Activated T-helper 2 cell treated with anti-CD3 and anti-CD28 coated beads, Interferon-gamma antibody, Interleukin-2, Interleukin-4, amounts not matched to agents 10 μg/mL and 5 μg/mL and 100 μg/mL, durations not matched to agents 14 hours and 24 hours and 36 hours (primary cell): ENCODE results near the gene ATXN7. TPM values are rescaled to one million over a fixed set of nuclear protein-coding genes. Genes with fewer than 3 reads are reported as not detected.

Experiments used
- DNase-seq: peaks from one replicate; pipeline ENCODE4 v3.0.0; 2021; ENCODE audit warnings: low spot score
- H3K27ac Mint-ChIP-seq: one replicate; pipeline ENCODE4 v1.8.0; 2021; ENCODE audit warnings: mixed read lengths
- H3K27me3 Mint-ChIP-seq: one replicate; pipeline ENCODE4 v1.8.0; 2021; ENCODE audit warnings: low read depth, mixed read lengths
- H3K36me3 Mint-ChIP-seq: one replicate; pipeline ENCODE4 v1.8.0; 2021; ENCODE audit warnings: low read depth, mixed read lengths
- H3K4me1 Mint-ChIP-seq: one replicate; pipeline ENCODE4 v1.8.0; 2021; ENCODE audit warnings: low read depth, mixed read lengths
- H3K4me3 Mint-ChIP-seq: one replicate; pipeline ENCODE4 v1.8.0; 2021; ENCODE audit warnings: low read depth, mild to moderate bottlenecking, moderate library complexity, mixed read lengths
- H3K9me3 Mint-ChIP-seq: one replicate; pipeline ENCODE4 v1.8.0; 2021; ENCODE audit warnings: mixed read lengths
- intact Hi-C: fragments of 100-400 bp; cut with micrococcal nuclease; formaldehyde crosslinking; loops from one replicate; pipeline ENCODE4 v1.15.1; 2023
- total RNA-seq: library from RNA; stranded (reverse); gene quantifications from 2 replicates; pipeline ENCODE4 v1.2.3, GENCODE V29; 2022

The ATXN7 gene
- total RNA-seq, 1 donor from 2014 or later: 42.8 TPM

DNA sequence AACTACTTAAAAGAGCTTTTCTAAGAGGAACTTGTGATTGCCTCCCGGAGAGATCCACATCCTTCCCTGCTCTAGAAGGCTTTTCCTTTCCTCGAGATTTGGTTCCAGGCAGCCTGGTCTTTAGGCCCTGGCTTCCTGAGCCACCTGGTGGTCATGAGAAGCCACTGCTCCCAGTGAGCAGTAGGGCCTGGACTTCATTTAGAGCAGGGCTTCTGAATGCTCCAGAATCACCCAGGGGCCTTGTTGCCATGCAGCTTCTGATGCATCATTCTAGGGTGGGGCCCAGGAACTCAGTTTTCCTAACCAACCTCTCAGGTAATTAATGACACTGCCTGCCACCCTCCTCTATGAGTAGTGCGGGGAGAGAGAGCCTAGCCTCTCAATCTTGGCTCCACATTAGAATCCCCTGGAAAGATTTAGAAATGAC, 130.0 kb downstream of the ATXN7 start:
- H3K4me3 Mint-ChIP-seq: no peak overlapping the region
- H3K27ac Mint-ChIP-seq: no peak overlapping the region
- no peaks in the 10 kb centered on the region for H3K9me3 Mint-ChIP-seq
- intact Hi-C loops: loop anchor here (1.0 to 2.0 kb wide), 2 partner anchors 15 to 31 kb away; no protein-coding TSS in a partner anchor
- no peaks in the 10 kb centered on the region for H3K27me3 Mint-ChIP-seq
- peak; percentile 20 for DNase-seq
- H3K36me3 Mint-ChIP-seq: peaks cover 85% of the 10 kb centered on the region
- peaks cover 8% of the 10 kb centered on the region for H3K4me1 Mint-ChIP-seq

DNA sequence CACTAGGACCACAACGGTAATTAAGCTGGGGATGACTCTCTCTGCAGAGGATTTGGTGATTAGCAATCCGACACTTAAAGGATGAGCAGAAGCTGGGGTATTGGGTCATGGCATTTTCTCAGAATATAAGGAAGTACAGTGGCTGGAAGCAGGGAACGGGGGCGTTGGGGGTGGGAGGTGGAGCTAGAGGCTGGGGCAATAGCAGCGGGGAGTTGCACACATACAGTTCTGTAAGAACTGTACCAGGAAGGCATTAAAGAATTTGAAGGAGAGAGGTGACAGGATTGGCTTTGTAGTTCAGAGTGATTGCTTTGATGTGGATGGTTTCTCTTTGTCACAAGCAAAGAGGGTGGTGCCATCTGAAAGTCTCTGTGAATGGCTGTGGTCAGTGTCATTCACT, 131.4 kb downstream of the ATXN7 start:
- H3K4me3 Mint-ChIP-seq: no peak overlapping the region
- no peaks in the 10 kb centered on the region for H3K9me3 Mint-ChIP-seq
- H3K27ac Mint-ChIP-seq: peak overlapping the region; percentile 16
- peaks cover 82% of the 10 kb centered on the region for H3K36me3 Mint-ChIP-seq
- H3K27me3 Mint-ChIP-seq: no peaks in the 10 kb centered on the region
- no peak for DNase-seq
- peaks cover 8% of the 10 kb centered on the region for H3K4me1 Mint-ChIP-seq
- intact Hi-C loops: no loop called here

DNA sequence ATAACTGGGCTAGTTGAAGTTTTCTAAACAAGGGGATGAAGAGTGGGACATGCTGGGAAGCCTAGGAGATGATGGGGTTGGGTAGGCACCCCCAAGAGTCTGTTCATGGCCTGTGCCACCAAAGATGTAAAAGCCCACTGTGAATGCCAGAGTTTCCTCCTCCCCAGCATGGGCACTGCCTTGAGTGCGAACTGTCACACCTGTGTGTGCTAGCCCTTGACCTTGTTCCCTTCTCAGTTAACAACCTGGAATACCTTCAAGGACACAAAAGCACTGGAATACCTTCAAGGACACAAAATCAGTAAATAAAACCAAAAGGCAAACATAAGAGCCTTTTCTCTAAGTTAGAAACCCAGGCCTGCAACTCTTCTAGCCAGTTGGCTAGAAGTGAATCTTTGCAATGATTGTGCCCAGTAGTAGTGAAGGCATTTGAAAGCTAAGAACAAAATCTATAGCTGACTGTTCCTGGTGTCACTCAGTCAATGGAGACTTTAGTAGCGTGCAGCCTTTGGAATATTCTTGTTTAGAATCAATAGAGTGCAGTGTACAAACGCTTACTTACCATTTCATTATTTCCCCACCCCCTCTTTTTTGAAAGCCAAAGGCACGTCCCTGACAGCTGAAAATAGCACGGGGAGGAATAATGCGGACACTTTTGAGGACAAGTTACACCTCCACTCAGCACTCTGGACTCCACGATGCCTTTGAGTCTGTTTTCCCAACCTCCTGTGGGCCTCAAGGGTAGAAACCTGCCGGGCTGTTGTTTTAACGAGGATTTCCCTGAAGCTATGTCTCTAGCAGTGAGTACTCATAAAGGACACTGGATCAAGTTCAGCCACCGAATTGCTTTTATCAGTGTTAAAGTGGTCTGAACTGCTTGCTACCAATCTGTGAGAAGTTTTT, 135.4 kb downstream of the ATXN7 start:
- Mint-ChIP-seq H3K27me3 (no peaks in the 10 kb centered on the region), H3K9me3 (no peaks in the 10 kb centered on the region), H3K36me3 (peaks cover 71% of the 10 kb centered on the region), H3K27ac (no peak overlapping the region), H3K4me3 (no peak overlapping the region), H3K4me1 (peaks cover 1% of the 10 kb centered on the region)
- DNase-seq: no peak
- intact Hi-C loops: no loop called here

DNA sequence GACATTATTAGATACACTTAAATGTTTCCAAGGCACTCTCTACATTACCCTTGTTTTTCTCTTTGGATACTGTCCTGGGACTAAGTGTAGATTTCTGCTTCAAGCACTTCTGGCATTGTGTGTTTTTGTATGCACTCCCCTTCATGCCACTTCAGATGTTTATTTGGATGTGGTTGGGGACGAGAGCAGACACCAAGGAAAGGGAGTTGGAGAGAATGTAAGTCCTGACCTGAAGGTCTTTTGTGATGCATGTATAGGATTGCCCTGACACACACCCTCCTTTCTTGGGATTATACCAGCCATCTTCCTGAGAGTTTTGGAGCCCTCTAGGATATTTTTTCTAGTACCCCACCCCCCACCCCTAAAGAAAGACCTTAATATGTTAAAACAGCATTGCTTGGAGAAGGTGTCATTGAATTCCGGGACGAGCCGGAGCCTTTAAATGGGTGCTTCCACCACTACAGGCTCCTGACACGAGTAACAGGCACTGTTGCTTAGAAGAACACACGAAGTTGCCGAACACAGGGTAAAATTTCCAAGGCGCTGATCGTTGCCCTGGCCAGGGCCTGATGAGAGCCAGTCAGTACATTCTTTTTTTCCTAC, 136.9 kb downstream of the ATXN7 start:
- H3K27ac Mint-ChIP-seq: no peak overlapping the region
- intact Hi-C loops: no loop called here
- peaks cover 61% of the 10 kb centered on the region for H3K36me3 Mint-ChIP-seq
- peaks cover 1% of the 10 kb centered on the region for H3K4me1 Mint-ChIP-seq
- no peak overlapping the region for H3K4me3 Mint-ChIP-seq
- DNase-seq: no peak
- no peaks in the 10 kb centered on the region for H3K27me3 Mint-ChIP-seq
- no peaks in the 10 kb centered on the region for H3K9me3 Mint-ChIP-seq

DNA sequence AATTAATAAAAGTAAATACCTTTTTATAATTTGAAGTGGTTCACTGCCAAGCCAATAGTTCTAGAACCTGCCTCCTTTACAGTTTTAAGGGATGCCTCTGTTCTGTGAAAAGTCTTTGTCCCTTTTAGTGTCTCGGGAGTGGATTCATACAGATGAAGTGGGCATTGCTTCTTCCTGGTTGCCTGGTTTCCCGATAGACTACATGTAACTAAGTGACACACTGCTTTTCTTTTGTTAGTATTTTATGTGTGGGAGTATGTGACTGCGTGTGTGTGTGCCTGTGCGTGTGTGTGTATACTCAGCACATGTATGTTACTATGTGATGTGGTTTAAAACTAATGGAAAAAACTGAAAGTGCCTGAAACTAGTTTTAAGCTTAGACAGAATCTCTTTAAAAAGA, 138.6 kb downstream of the ATXN7 start:
- Mint-ChIP-seq H3K36me3 (peaks cover 44% of the 10 kb centered on the region), H3K27ac (no peak overlapping the region), H3K9me3 (no peaks in the 10 kb centered on the region), H3K4me3 (no peak overlapping the region), H3K27me3 (no peaks in the 10 kb centered on the region), H3K4me1 (peaks cover 1% of the 10 kb centered on the region)
- no peak for DNase-seq
- intact Hi-C loops: no loop called here

DNA sequence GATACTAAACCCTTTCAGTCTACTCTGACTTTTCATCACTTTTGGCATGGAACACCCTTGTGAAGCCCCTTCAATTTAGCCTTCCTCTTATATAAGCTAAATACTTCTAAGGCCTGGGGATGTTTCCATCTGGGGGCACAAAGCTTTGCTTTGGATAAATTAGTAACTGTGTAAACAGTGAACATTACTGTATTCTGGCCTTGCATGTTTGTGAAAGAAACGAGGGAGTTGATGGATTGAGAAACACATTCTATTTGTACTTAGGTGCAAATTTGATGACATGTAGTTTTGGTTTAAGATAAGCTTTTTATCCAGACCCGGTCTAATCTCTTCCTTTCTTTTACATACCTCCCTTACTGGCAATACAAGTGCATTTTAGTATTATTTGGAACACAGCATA, 139.9 kb downstream of the ATXN7 start:
- Mint-ChIP-seq H3K27ac (no peak overlapping the region), H3K27me3 (no peaks in the 10 kb centered on the region), H3K4me3 (no peak overlapping the region), H3K36me3 (peaks cover 40% of the 10 kb centered on the region), H3K9me3 (no peaks in the 10 kb centered on the region), H3K4me1 (peaks cover 4% of the 10 kb centered on the region)
- intact Hi-C loops: no loop called here
- DNase-seq: no peak

DNA sequence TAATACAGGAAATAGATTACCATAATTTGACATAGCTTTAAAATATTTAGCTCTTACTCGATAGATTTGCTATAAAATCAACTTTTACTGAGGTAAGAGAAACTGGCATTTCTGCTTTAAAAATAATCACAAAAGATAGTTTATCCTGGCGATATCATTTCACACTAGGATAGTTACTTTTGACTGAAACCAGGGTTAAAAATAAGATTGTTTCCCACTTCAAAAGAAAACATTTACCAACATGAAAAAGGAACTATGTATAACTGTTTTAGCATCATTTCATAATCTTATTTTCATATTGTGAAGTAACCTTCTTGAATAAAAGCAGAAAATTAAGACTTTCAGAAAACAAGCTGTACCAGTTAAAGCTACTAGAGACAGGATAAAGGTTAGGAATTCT, 144.3 kb downstream of the ATXN7 start:
- intact Hi-C loops: no loop called here
- no peak overlapping the region for H3K27ac Mint-ChIP-seq
- peaks cover 13% of the 10 kb centered on the region for H3K4me1 Mint-ChIP-seq
- no peak for DNase-seq
- no peak overlapping the region for H3K4me3 Mint-ChIP-seq
- H3K9me3 Mint-ChIP-seq: no peaks in the 10 kb centered on the region
- H3K27me3 Mint-ChIP-seq: no peaks in the 10 kb centered on the region
- H3K36me3 Mint-ChIP-seq: peaks cover 53% of the 10 kb centered on the region

DNA sequence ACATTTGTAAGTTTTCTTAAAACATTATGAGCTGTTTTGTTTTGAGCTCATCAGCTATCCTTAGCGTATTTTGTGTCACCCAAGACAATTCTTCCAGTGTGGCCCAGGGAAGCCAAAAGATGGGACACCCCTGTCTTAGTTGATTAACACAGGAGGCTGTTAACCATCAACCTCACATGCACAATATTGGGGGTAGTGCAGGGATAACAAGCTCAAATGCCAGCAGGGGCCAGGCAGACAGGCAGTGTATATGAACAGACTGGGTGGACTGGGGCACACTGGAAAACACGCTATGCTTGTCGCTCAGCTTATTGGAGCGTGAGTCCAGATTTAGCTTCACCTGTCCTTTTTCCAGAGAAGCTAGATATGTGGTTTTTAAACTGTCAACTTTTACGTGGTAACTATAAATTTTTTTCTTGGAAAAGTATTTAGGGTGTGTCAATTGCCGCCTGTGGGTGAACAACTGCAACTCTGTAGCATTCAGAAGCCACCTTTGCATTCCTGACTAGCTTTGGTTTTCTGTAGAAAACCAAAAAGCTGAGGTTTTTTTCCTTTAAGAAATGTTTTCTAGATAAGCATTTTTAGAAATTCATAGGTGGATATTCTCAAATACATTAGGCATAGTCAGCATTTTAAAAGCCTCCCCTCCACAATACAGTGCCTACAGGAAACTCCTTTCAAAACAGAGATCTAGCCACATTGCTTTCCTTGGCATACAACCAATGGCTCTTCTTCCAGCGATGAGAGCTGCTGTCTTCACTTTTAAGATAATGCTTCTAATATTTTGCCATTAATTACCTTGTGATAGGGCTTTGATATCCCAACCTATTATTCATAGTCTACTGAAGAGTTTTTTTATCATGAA, 145.1 kb downstream of the ATXN7 start:
- DNase-seq: no peak
- peaks cover 58% of the 10 kb centered on the region for H3K36me3 Mint-ChIP-seq
- intact Hi-C loops: no loop called here
- no peak overlapping the region for H3K4me3 Mint-ChIP-seq
- no peak overlapping the region for H3K27ac Mint-ChIP-seq
- H3K9me3 Mint-ChIP-seq: no peaks in the 10 kb centered on the region
- no peaks in the 10 kb centered on the region for H3K27me3 Mint-ChIP-seq
- H3K4me1 Mint-ChIP-seq: peaks cover 13% of the 10 kb centered on the region

DNA sequence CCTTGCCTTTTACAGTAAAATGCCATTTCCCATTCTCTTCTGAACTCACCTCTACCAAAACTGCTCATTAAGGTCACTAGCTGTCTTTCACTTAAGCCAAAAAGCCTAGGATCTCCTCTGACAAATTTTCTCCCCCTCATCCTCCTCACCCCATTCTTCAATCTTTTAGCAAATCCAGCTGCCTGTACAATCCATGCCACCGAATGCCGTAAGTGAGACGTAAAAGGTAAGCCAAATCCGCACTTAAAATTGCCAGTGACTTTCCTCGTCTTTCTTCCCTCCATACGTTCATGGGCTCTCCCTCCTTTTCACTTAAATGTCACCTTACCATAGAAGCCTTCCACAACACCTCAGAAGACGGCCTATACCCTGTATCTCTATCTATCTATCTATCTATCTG, 145.9 kb downstream of the ATXN7 start:
- no peak for DNase-seq
- intact Hi-C loops: no loop called here
- Mint-ChIP-seq H3K4me3 (no peak overlapping the region), H3K27me3 (no peaks in the 10 kb centered on the region), H3K4me1 (peaks cover 16% of the 10 kb centered on the region), H3K9me3 (no peaks in the 10 kb centered on the region), H3K36me3 (peaks cover 66% of the 10 kb centered on the region), H3K27ac (no peak overlapping the region)

DNA sequence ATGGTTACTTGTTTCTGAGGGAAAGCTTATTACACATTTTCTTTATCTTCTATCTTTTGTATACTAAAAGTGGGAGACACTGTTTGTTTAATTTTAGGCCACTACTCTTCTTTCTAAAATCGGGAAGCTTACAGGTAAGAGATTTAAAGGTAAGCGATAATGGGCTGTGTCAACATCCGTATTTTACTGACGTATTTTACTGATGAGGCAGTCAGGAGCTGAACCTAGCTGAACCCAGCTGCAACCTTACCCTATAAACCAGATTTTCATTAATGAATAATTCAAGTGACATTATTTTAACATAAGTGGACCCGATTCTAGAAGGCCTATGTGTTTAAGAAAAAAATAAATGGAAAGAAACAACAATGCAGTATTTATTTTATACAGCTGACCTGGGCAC, 146.5 kb downstream of the ATXN7 start:
- no peaks in the 10 kb centered on the region for H3K9me3 Mint-ChIP-seq
- no peaks in the 10 kb centered on the region for H3K27me3 Mint-ChIP-seq
- H3K4me1 Mint-ChIP-seq: peaks cover 18% of the 10 kb centered on the region
- H3K4me3 Mint-ChIP-seq: no peak overlapping the region
- no peak for DNase-seq
- H3K36me3 Mint-ChIP-seq: peaks cover 72% of the 10 kb centered on the region
- intact Hi-C loops: no loop called here
- no peak overlapping the region for H3K27ac Mint-ChIP-seq

DNA sequence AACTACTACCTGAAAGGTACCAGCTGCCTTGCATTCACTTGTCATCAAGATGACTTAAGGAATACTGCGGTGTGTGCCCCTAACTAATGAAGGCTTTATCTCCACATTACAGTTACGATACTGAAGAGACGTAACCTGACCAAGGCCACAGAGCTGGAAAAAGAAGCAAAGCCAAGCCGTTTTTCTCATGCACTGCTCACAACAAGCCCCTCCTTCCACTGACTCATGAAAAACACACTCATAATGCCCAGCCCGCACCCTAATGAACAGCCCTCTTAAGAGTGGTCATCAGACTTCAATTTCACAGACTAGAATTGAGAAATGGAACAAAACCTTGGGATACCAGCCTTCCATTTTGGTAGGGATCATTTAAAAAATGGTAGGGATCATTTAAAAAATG, 148.0 kb downstream of the ATXN7 start:
- Mint-ChIP-seq H3K36me3 (peaks cover 81% of the 10 kb centered on the region), H3K4me1 (peaks cover 18% of the 10 kb centered on the region), H3K27ac (no peak overlapping the region), H3K27me3 (no peaks in the 10 kb centered on the region), H3K4me3 (no peak overlapping the region), H3K9me3 (no peaks in the 10 kb centered on the region)
- intact Hi-C loops: no loop called here
- DNase-seq: no peak

DNA sequence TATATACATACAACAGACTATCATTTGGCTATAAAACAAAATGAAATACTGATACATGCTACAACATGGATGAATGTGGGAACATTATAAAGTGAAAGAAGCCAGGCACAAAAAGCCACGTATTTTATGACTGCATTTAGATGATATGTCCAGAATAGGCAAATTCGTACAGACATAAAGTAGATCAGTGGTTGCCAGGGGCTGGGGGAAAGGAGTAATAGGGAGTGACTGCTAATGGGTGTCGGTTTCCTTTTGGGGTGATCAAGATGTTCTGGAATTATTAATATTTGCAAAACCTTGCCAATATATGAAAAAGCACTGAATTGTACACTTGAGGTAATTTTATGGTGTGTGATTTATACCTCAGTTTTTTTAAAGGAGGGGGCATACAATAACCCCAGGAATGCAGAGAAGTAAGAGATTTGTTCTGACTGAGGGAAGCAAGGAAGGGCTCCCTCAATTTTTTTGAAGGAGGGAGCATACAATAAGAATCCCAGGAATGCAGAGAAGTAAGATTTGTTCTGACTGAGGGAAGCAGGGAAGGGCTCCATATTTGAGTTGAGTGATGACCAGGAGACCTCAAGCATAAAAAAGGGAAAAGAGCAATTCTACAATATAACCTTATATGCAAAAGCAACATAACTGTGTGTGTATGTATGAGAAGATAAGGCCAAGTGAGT, 153.4 kb downstream of the ATXN7 start:
- H3K36me3 Mint-ChIP-seq: peaks cover 80% of the 10 kb centered on the region
- H3K27me3 Mint-ChIP-seq: no peaks in the 10 kb centered on the region
- H3K4me3 Mint-ChIP-seq: no peak overlapping the region
- no peak overlapping the region for H3K27ac Mint-ChIP-seq
- no peak for DNase-seq
- intact Hi-C loops: no loop called here
- no peaks in the 10 kb centered on the region for H3K9me3 Mint-ChIP-seq
- H3K4me1 Mint-ChIP-seq: peaks cover 22% of the 10 kb centered on the region
